Hematopoietic multipotent progenitor cell treated with erythropoietin and hydrocortisone succinate and interleukin-3 and kit ligand, for 4 days (in vitro differentiated cells): ENCODE data around the gene POP4.
A peak's percentile ranks its signal among the peaks of the same experiment; 100 is the strongest.

Experiments
- DNase-seq: peaks from one replicate; pipeline ENCODE4 v3.0.0-alpha.2; 2015

Gene POP4

GRCh38 chr19:29577649-29577963, 28.5 kb upstream of the POP4 start:
- DNase-seq = no peak

DNA sequence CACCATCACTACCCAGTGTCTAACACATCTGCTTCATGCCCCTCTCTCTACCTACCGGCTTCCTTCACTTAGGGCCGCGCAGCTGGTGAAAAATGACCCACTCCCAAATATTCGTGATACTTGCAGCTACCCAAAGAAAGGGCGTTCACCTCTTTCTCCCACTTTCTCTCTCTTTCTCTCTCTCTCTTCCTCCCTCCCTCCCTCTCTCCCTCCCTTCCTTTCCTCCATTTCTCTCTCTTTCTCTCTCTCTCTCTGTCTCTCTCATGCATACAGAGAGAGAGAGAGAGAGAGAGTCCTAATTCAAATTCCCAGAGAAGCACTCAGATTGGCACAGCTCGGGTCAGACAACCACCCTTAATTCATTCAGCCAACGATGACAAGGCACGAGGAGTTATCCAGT, 27.7 kb upstream of the POP4 start:
- DNase-seq = no peak

GRCh38 chr19:29579308-29579910, 26.7 kb upstream of the POP4 start:
- DNase-seq = no peak

DNA sequence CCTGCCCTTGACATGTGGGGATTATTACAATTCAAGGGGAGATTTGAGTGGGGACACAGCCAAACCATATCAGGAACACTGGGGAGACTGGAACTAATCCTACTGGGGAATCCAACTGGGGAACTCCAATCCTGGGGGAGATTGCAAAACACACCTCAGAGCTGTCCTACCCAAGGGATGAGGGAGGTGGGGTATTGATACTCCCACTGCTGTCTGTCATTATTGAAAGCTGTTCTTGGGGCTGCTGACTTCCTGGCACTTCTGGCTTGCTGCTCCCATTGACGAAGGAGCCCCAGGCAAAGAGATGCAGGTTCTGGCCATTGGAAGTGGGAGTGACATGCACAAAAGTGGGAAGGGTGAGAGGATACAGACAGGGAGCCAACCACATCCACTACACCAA, 24.7 kb upstream of the POP4 start:
- no peak for DNase-seq

DNA sequence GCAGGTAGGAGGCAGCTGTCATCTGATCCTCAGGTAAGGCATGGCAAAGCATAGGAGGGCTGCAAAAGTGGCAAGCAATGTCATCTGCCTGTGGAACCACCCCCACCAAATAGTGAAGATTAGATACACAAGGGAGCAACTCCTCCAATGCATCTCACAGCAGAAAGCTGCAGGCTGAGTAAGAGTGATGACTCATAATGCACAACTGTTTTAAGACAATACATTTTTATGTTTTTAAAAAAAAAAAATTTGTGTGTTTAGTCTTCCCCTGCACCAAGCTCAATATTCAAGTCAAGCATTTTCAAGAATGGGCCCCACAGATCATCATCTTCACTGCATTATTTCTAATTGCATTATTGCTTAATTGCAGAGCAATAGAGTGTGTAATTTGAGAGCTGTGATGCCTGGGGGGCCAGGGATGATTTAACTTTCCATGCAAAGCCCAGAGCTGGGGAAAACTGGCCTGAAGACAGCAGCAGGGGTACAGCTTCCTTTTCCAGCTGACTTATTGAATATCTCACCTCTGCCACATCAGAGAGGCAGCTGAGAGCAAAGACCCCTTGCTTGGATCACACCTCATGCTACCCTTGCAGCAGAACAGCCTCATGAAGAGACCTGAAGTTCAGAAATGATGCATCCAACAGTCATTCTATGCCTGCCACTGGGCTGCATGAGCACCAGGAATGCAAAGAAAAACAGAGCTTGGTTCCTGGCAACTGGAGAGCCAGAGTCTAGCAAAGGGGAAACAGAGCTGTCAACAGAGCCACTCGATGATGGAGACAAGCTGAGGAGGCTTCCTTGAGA, 22.7 kb upstream of the POP4 start:
- no peak for DNase-seq

GRCh38 chr19:29586401-29586800, 19.7 kb upstream of the POP4 start:
- no peak for DNase-seq

DNA sequence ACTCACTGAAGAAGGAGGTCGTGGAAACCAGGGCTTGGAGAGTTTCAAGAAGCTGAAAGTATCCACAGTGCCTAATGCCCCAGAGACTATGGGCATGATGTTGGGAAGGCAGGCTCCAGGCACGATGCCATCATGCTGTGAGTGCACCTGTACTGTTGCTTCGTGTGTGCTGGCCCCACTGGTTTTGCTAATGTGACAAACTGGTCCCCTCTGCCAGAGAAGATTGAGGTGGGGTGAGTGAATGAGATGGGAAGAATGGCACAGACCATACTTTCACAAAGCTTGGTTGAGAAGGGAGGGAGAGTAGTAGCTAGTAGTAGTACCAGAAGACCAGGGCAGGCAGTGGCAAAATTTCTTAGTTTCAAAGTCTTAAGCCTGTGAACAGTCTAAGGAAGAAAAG, 19.0 kb upstream of the POP4 start:
- DNase-seq = no peak

DNA sequence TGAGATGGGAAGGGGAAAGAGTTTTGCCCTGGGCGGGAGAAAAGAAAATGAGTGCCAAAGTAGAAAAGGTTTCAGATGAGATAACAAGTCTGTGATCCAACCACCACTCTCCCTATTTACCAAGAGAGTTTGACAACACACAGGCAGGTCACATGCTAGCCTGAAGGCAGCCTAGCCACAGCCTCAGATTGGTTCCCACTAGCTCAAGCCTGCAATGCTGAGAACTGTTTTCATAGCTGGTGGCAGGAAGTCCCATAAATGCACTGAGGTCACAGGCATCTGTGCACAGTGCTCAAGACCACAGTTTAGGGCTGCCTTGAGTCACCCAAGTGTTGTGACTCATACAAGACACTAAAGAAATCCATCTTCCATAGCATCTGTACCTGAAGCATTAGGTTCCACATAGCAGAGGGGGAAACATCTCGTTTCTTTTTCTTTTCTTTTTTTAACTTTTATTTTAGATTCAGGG, 18.5 kb upstream of the POP4 start:
- DNase-seq = no peak

GRCh38 chr19:29588095-29588494, 18.0 kb upstream of the POP4 start:
- no peak for DNase-seq

GRCh38 chr19:29590278-29590677, 15.8 kb upstream of the POP4 start:
- no peak for DNase-seq

DNA sequence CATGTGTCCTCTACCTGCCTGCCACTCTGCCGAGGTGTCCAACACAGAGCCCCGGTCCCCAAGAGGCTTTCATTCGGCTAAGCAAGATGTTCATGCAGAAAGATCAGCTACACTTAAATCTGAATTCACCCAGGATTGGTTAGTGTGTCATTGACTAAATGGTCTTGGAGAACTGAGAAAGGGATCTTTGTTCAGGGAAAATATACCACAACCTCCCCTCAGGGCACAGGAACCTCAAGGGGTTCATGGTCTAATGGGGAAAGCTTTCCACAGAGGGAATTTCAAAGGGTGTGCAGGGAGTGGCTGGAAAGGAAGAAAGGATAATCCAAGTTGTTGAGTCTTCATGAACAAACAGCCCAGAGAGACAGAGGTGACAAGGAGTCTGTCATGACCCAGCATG, 14.4 kb upstream of the POP4 start:
- no peak for DNase-seq

GRCh38 chr19:29593869-29594268, 12.2 kb upstream of the POP4 start:
- no peak for DNase-seq

- no peak for DNase-seq
These were observed 9.9 kb upstream of the POP4 start for GRCh38 chr19:29596080-29596727.

DNA sequence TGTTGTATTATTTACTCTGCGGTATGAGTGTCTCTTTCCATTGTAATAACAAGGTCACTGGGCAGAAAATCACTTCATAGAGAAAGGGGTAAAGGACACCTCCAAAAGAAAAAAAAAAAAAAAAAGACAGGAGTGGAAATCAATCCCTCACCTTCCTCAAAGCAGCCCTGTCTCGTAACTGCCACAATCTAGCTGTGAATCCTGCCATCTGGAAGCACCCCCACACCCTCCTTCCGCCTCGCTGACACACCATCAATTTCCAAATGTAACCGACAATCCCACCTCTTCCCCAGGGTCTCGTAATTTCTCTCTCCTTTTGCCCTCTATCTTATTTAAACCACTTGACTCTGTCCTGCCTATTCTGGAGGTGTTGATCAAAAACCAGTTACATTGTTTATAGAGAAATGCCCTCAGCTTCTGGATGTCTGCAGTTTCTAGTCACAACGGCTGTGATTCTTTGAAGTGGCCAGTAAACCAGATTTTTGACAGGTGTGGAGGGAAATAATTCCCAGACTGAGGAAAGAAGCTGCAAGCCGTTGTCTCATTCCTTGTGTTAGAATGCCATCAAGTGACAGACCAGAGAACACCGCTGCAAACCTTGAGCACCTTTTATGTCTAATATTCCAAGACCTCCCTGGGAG, 9.1 kb upstream of the POP4 start:
- DNase-seq = no peak

DNA sequence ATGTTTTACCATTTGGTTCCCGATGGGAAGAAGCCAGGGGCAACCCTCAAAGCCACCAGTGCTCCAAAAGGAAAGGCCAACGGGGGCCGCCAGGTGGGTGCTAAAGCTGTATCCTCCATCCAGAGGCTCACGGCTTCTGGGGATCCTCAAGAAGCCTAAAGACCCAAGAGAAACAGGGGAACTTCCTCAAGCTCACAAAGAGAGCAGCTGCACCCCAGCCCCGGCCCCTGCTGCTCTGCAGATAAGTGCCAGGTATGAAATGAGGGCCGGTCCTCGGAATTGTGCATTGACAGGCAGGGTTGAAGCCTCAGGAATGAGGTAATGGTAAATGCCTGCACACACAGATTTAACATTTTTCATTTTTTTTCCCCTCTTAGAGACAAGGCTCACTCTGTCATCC, 8.0 kb upstream of the POP4 start:
- no peak for DNase-seq

- DNase-seq = no peak
These were observed 7.6 kb upstream of the POP4 start for GRCh38 chr19:29598496-29598895.

DNA sequence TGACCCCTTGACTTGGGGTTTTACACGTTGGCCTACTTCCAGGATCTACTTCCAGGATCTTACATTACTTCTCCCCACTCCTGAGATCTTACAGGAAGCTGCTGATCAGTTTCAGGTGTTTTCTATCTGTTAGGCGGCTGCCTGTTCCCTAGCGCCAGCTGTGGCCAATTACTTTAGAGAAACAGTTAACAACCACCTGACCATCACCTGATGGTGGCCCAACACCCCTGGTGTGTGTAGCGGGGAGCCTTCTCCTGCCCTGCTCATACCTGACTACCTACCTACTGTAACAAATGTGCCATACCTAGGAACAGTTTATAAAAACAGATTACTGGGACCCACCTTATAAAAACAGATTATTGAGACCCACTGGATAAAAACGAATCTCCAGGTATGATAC, 2.8 kb upstream of the POP4 start:
- DNase-seq = no peak

GRCh38 chr19:29606420-29606747, 301 bp downstream of the POP4 start:
- DNase-seq = no peak

GRCh38 chr19:29609636-29610035, 3.6 kb downstream of the POP4 start:
- no peak for DNase-seq

- no peak for DNase-seq
These were observed 4.1 kb downstream of the POP4 start for GRCh38 chr19:29610213-29610573.

GRCh38 chr19:29610574-29611271, 4.6 kb downstream of the POP4 start:
- DNase-seq = peak; percentile 95

DNA sequence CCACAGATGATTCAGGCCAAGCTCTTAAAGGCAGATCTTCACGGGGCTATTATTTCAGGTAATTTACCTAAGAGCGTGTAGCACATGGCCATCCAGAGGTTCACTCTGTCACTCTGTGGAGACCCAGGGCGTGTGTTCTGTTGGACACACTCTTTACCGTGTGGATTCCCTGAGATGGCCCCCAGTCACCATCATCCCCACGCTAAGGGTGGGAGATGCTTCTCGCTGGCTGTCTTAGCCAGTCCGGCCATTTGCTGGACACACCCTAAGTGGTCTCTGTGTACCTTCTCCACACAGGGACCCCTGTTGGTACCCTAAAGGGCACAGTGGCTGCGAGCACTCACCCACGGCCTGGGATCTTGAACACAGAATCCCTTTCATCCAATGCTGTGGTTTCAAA, 6.0 kb downstream of the POP4 start:
- no peak for DNase-seq

DNA sequence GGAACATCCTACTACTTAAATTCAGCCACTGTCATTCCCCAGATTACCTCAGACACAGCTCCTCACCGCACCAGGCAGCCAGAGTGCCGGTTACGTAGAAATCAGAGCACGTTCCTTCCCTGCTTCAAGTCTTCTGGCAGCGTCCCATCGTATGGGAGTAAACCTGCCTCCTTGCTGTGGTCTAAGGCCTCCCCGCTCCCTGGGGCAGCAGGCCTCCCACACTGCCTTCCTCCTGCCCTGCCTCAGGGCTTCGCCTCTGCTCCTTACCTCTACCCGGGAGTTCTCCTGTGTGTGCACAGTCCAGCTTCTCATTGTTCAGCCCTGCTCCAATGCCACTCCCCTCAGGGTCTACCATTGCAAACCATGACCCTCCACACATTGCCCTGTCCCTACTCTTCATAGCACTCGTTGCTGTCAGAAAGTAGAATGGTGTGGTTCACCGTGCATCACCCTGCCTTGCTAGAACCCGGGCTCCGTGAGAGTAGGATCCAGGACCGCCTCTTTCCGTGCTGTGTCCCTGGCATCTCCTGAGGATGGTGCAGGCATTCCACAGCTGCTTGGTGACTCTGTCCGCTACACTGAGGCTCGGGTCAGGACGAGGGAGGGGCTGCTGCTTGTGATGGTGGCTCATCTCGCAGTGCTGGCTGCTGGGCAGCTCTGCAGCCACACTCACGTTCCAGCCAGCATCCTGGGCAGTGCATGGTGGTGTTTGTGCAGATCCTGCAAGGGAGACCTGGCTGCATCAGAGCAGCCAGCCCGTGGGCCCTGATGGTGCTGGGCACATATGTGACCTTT, 6.9 kb downstream of the POP4 start:
- no peak for DNase-seq
